DND-41 (cell line): ENCODE results near the gene QSER1.
A peak's percentile ranks its signal among the peaks of the same experiment; 100 is the strongest.

Source experiments
- ATAC-seq: fragments of 200-7000 bp; cut with Tn5 transposase; 3 replicates; pipeline ENCODE4 v1.9.1; 2021; ENCODE audit warnings: low read depth; ENCODE audit not compliant: insufficient read depth
- DNase-seq: peaks from one replicate; pipeline ENCODE4 v3.0.0-alpha.2; 2020
- H2AFZ ChIP-seq: 2 replicates; pipeline ENCODE4 v1.6.0; 2012; ENCODE audit warnings: low read depth, low read length
- H3K27ac ChIP-seq: 2 replicates; pipeline ENCODE4 v1.5.1; 2012; ENCODE audit warnings: low read length, inconsistent platforms
- H3K27me3 ChIP-seq: fragments of 200-600 bp; sonication (generic); 2 replicates; pipeline ENCODE4 v1.6.0; 2012; ENCODE audit warnings: low read length, mild to moderate bottlenecking, inconsistent platforms; ENCODE audit not compliant: insufficient read depth, poor library complexity
- H3K36me3 ChIP-seq: 2 replicates; pipeline ENCODE4 v1.5.1; 2012; ENCODE audit warnings: low read length, inconsistent platforms; ENCODE audit not compliant: insufficient read depth
- H3K4me1 ChIP-seq: 2 replicates; pipeline ENCODE4 v1.5.1; 2012; ENCODE audit warnings: mild to moderate bottlenecking, low read length; ENCODE audit not compliant: insufficient read depth
- H3K4me2 ChIP-seq: 2 replicates; pipeline ENCODE4 v1.6.0; 2012; ENCODE audit warnings: mild to moderate bottlenecking, moderate library complexity, low read length, inconsistent platforms; ENCODE audit not compliant: insufficient read depth
- H3K4me3 ChIP-seq, 2 experiments: fragments of 200-600 bp in 1 of 2; shearing (Covaris generic) in 1 of 2; 2 replicates each; pipeline ENCODE4 v1.5.1; 2012 to 2016; ENCODE audit warnings: inconsistent platforms in 2 of 2, low read length in 2 of 2, mild to moderate bottlenecking in 2 of 2, low read depth in 1 of 2, moderate library complexity in 1 of 2
- H3K79me2 ChIP-seq: 2 replicates; pipeline ENCODE4 v1.6.0; 2012; ENCODE audit warnings: low read length, inconsistent platforms; ENCODE audit not compliant: insufficient read depth
- H3K9ac ChIP-seq: 2 replicates; pipeline ENCODE4 v1.6.0; 2012; ENCODE audit warnings: low read depth, mild to moderate bottlenecking, inconsistent platforms, low read length, moderate library complexity
- H3K9me3 ChIP-seq: 2 replicates; pipeline ENCODE4 v1.5.1; 2012; ENCODE audit warnings: low read length, moderate library complexity, mild to moderate bottlenecking, inconsistent platforms; ENCODE audit not compliant: insufficient read depth, severe bottlenecking
- H4K20me1 ChIP-seq: 2 replicates; pipeline ENCODE4 v1.6.0; 2012; ENCODE audit warnings: low read length; ENCODE audit not compliant: insufficient read depth
- CTCF ChIP-seq: IDR thresholded peaks from 2 replicates; pipeline ENCODE4 v1.5.1; 2012; ENCODE audit warnings: borderline replicate concordance, low read length, moderate library complexity, mild to moderate bottlenecking; ENCODE audit not compliant: poor library complexity, severe bottlenecking; ENCODE audit errors: extremely low read depth
- EZH2 ChIP-seq: IDR thresholded peaks from 3 replicates; pipeline ENCODE4 v1.6.1; 2012; ENCODE audit warnings: borderline replicate concordance, low read depth, mild to moderate bottlenecking, moderate library complexity, low read length, inconsistent platforms; ENCODE audit not compliant: severe bottlenecking

Gene QSER1

GRCh38 chr11:32870676-32871075, 21.9 kb upstream of the QSER1 start:
- no peak overlapping the region for H2AFZ ChIP-seq
- ATAC-seq, result peak; percentile 70; the same call in 2 of the 3 replicates
- H4K20me1 ChIP-seq, result no peaks in the 10 kb centered on the region
- DNase-seq, result peak; percentile 45
- H3K36me3 ChIP-seq, result no peaks in the 10 kb centered on the region
- no peak overlapping the region for H3K27ac ChIP-seq
- H3K9me3 ChIP-seq, result no peaks in the 10 kb centered on the region
- no peak overlapping the region for H3K9ac ChIP-seq
- no peaks in the 10 kb centered on the region for H3K27me3 ChIP-seq
- no peak overlapping the region for H3K4me2 ChIP-seq
- TF ChIP-seq EZH2 (no peak), CTCF (peak; percentile 74)
- no peaks in the 10 kb centered on the region for H3K79me2 ChIP-seq
- no peaks in the 10 kb centered on the region for H3K4me1 ChIP-seq
- H3K4me3 ChIP-seq, result no peak overlapping the region

GRCh38 chr11:32874132-32874531, 18.5 kb upstream of the QSER1 start:
- no peak for DNase-seq
- no peak for ATAC-seq

GRCh38 chr11:32881286-32881685, 11.3 kb upstream of the QSER1 start:
- TF ChIP-seq CTCF, result no peak
- TF ChIP-seq EZH2, result no peak
- Histone ChIP-seq H2AFZ (no peak overlapping the region), H3K27me3 (no peaks in the 10 kb centered on the region), H3K4me3 (no peak overlapping the region), H4K20me1 (no peaks in the 10 kb centered on the region), H3K36me3 (no peaks in the 10 kb centered on the region), H3K9me3 (no peaks in the 10 kb centered on the region), H3K79me2 (no peaks in the 10 kb centered on the region), H3K27ac (no peak overlapping the region), H3K9ac (no peak overlapping the region), H3K4me2 (no peak overlapping the region), H3K4me1 (no peaks in the 10 kb centered on the region)
- DNase-seq (no peak), ATAC-seq (no peak)

More at GRCh38 chr11:32874132-32874531, 18.5 kb upstream of the QSER1 start:
- no peaks in the 10 kb centered on the region for H3K4me1 ChIP-seq
- no peaks in the 10 kb centered on the region for H3K36me3 ChIP-seq
- no peaks in the 10 kb centered on the region for H3K79me2 ChIP-seq
- no peak overlapping the region for H3K4me3 ChIP-seq
- no peaks in the 10 kb centered on the region for H4K20me1 ChIP-seq
- no peak for TF ChIP-seq CTCF
- TF ChIP-seq EZH2, result no peak
- H2AFZ ChIP-seq, result no peak overlapping the region
- no peak overlapping the region for H3K27ac ChIP-seq
- H3K27me3 ChIP-seq, result no peaks in the 10 kb centered on the region
- H3K9me3 ChIP-seq, result no peaks in the 10 kb centered on the region
- H3K4me2 ChIP-seq, result no peak overlapping the region
- no peak overlapping the region for H3K9ac ChIP-seq

- no peaks in the 10 kb centered on the region for H3K36me3 ChIP-seq
- no peaks in the 10 kb centered on the region for H3K27me3 ChIP-seq
- no peak for ATAC-seq
- H4K20me1 ChIP-seq, result no peaks in the 10 kb centered on the region
- no peak overlapping the region for H3K4me3 ChIP-seq
- H3K9ac ChIP-seq, result no peak overlapping the region
- no peak overlapping the region for H2AFZ ChIP-seq
- no peak overlapping the region for H3K4me2 ChIP-seq
- H3K4me1 ChIP-seq, result no peaks in the 10 kb centered on the region
- DNase-seq, result no peak
- TF ChIP-seq CTCF (no peak), EZH2 (no peak)
- H3K79me2 ChIP-seq, result no peaks in the 10 kb centered on the region
- no peaks in the 10 kb centered on the region for H3K9me3 ChIP-seq
- H3K27ac ChIP-seq, result no peak overlapping the region
These were observed 9.2 kb upstream of the QSER1 start for GRCh38 chr11:32883421-32883820.
